Measurements from ENCODE around the gene SPATA31C1.

SPATA31C1 gene

GRCh38 chr9:87883274-87883673 is 34.5 kb upstream of the SPATA31C1 start:
- no peaks in the 10 kb centered on the region for H3K4me1 Mint-ChIP-seq (ENCODE audit: low read depth)
- no peaks in the 10 kb centered on the region for H3K27me3 Mint-ChIP-seq
- no peaks in the 10 kb centered on the region for H3K9me3 Mint-ChIP-seq
- H3K36me3 Mint-ChIP-seq (ENCODE audit: low read depth), result no peaks in the 10 kb centered on the region
- no peak overlapping the region for H3K4me3 Mint-ChIP-seq
- no peak overlapping the region for H3K27ac Mint-ChIP-seq

DNA sequence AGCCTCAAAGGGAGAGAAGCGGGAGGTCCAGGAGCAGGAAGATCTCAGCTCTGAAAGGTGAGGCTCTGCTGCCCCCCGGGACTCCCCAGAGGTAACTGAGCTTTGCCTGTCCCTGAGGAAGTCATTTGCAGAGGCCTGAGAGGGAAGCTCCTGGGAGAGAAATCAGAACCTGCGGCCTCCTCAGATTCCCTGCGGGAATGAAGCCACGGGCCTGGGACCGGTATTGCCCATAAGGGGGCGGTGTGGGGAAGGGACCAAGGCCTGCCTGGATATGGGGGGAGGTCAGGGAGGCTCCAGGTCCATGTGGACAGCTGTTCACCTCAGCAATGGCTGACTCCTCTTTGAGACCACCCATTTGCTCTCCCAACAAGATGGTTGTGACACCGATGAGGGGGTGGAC is 33.8 kb upstream of the SPATA31C1 start:
- no peak overlapping the region for H3K27ac Mint-ChIP-seq

DNA sequence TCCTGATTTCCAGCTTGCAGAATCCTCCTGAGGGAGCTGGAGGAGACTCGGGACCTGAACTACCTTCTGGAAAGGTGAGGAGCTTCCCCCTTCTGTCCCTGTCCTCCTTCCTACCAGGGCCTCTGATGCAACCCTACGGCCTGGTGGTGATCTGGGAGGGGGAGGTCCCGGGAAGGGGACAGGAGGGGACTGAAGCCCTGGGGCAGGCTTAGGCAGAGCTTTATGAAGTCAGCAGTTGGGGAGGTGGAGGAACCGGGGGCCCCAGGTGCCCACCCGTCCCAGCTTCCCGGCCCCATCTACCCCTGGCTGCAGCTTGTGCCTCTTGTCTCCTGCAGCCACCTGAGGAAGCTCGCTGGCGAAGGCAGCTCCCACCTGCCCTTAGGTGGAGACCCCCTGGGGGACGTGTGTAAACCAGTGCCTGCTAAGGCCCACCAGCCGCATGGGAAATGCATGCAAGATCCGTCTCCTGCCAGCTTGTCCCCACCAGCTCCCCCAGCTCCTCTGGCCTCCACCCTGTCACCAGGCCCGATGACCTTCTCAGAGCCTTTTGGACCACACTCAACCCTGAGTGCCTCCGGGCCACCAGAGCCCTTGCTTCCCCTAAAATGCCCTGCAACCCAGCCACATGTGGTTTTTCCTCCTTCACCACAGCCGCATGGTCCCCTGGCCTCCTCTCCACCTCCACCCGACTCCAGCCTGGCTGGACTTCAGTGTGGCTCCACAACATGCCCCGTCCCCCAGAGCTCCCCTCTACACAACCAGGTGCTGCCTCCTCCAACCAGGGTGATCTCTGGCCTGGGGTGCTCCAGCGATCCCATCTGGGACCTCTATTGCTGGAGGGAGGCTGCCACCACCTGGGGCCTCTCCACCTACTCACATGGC is 32.9 kb upstream of the SPATA31C1 start:
- no peaks in the 10 kb centered on the region for H3K4me1 Mint-ChIP-seq (ENCODE audit: low read depth)
- no peak overlapping the region for H3K4me3 Mint-ChIP-seq
- no peaks in the 10 kb centered on the region for H3K36me3 Mint-ChIP-seq (ENCODE audit: low read depth)
- H3K27me3 Mint-ChIP-seq, result no peaks in the 10 kb centered on the region
- H3K9me3 Mint-ChIP-seq, result no peaks in the 10 kb centered on the region
- H3K27ac Mint-ChIP-seq, result no peak overlapping the region

More for the DNA sequence above, 33.8 kb upstream of the SPATA31C1 start:
- Mint-ChIP-seq H3K9me3 (no peaks in the 10 kb centered on the region), H3K4me1 (ENCODE audit: low read depth) (no peaks in the 10 kb centered on the region), H3K27me3 (no peaks in the 10 kb centered on the region), H3K4me3 (no peak overlapping the region), H3K36me3 (ENCODE audit: low read depth) (no peaks in the 10 kb centered on the region)

GRCh38 chr9:87885484-87886189 is 32.1 kb upstream of the SPATA31C1 start:
- Mint-ChIP-seq H3K4me1 (ENCODE audit: low read depth) (no peaks in the 10 kb centered on the region), H3K27me3 (no peaks in the 10 kb centered on the region), H3K9me3 (no peaks in the 10 kb centered on the region), H3K36me3 (ENCODE audit: low read depth) (no peaks in the 10 kb centered on the region), H3K4me3 (no peak overlapping the region), H3K27ac (no peak overlapping the region)

DNA sequence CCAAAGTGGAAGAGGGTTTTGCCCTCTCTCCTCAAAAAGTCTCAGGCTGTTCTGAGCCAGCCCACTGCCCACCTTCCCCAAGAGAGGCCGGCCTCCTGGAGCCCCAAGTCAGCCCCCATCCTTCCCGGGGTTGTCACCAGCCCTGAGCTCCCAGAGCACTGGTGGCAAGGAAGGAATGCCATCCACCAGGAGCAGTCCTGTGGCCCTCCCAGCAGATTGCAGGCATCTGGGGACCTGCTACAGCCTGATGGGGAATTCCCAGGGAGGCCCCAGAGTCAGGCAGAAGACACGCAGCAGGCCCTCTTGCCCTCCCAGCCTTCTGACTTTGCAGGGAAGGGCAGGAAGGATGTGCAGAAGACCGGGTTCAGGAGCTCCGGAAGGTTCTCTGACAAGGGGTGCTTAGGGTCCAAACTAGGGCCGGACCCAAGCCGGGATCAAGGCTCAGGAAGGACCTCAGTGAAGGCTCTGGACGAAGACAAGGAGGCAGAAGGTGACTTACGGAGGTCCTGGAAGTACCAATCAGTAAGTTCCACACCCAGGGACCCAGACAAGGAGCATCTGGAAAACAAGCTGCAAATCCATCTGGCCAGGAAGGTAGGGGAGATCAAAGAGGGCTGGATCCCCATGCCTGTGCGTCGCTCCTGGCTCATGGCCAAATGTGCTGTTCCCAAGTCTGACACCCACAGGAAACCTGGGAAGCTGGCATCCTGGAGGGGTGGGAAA is 31.4 kb upstream of the SPATA31C1 start:
- Mint-ChIP-seq H3K4me3 (no peak overlapping the region), H3K27me3 (no peaks in the 10 kb centered on the region), H3K9me3 (no peaks in the 10 kb centered on the region), H3K27ac (no peak overlapping the region), H3K36me3 (ENCODE audit: low read depth) (no peaks in the 10 kb centered on the region), H3K4me1 (ENCODE audit: low read depth) (no peaks in the 10 kb centered on the region)

- no peaks in the 10 kb centered on the region for H3K9me3 Mint-ChIP-seq
- no peak overlapping the region for H3K27ac Mint-ChIP-seq
- H3K4me3 Mint-ChIP-seq, result no peak overlapping the region
- H3K4me1 Mint-ChIP-seq (ENCODE audit: low read depth), result no peaks in the 10 kb centered on the region
- no peaks in the 10 kb centered on the region for H3K36me3 Mint-ChIP-seq (ENCODE audit: low read depth)
- H3K27me3 Mint-ChIP-seq, result no peaks in the 10 kb centered on the region
These were observed 30.7 kb upstream of the SPATA31C1 start for GRCh38 chr9:87886933-87887505.

GRCh38 chr9:87887661-87888480 is 29.9 kb upstream of the SPATA31C1 start:
- H3K9me3 Mint-ChIP-seq, result no peaks in the 10 kb centered on the region
- H3K27ac Mint-ChIP-seq, result no peak overlapping the region
- no peak overlapping the region for H3K4me3 Mint-ChIP-seq
- no peaks in the 10 kb centered on the region for H3K36me3 Mint-ChIP-seq (ENCODE audit: low read depth)
- H3K4me1 Mint-ChIP-seq (ENCODE audit: low read depth), result no peaks in the 10 kb centered on the region
- peaks cover 3% of the 10 kb centered on the region for H3K27me3 Mint-ChIP-seq

- H3K4me3 Mint-ChIP-seq, result no peak overlapping the region
- peaks cover 3% of the 10 kb centered on the region for H3K27me3 Mint-ChIP-seq
- H3K9me3 Mint-ChIP-seq, result peaks cover 2% of the 10 kb centered on the region
- no peak overlapping the region for H3K27ac Mint-ChIP-seq
- H3K36me3 Mint-ChIP-seq (ENCODE audit: low read depth), result no peaks in the 10 kb centered on the region
- no peaks in the 10 kb centered on the region for H3K4me1 Mint-ChIP-seq (ENCODE audit: low read depth)
These were observed 29.3 kb upstream of the SPATA31C1 start for GRCh38 chr9:87888501-87888900.

DNA sequence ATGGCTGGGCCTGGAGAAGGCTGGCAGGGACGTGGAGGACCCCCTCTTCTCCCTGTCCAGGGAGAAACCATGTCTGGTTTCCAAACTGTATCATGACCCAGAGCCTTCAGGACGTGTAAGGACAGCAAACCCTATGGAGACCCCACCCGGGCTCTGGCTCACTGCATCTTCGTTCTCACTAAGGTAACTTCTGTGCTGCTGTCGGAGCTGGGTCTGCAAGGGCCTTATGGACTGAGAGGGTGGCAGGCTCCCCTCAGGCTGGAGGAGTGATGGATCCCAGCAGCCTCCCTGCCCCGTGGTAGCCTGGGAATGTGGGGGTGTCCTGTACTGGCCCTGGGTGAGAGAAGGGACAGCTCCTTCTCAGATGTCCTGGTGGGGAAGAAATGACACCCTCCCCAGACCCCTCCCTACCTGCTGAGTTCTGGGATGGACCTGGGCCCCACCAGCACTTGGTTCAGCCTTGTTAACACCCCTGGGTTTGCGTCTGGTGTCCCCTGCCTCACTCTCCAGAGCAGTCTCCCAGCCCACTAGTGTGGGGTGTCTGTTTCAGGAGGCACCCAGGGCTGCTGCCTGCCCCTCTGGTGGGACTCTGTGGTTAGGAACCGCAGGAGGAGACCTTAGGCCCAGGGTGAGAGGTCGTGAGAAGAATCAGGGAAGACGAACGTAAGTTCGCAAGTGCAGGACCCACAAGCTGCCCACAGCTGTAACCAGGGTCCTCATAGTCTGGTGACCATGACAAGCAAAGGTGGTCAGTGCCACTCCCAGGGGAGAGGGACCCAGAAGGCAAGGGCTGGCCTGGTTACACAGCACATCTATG is 28.5 kb upstream of the SPATA31C1 start:
- H3K4me3 Mint-ChIP-seq, result no peak overlapping the region
- no peaks in the 10 kb centered on the region for H3K4me1 Mint-ChIP-seq (ENCODE audit: low read depth)

DNA sequence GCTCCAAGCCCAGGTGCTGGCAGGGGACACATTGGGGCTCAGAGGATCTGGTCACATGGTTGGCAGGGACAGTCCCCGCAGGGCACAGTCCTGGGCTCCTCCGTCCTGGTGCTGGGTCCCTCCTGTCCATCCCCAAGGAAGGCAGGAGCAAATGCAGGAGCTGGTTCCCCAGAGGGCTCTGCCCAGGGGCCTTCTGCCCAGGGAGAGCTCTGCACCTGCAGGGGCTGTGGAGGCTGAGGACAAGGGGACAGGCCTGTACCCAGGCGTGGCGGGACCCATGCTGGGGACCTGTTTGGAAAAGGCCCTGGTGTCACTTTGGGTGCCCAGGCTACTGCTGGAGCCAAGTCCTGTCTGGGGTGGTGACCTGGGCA is 27.9 kb upstream of the SPATA31C1 start:
- no peak overlapping the region for H3K27ac Mint-ChIP-seq
- H3K27me3 Mint-ChIP-seq, result peaks cover 13% of the 10 kb centered on the region
- H3K4me1 Mint-ChIP-seq (ENCODE audit: low read depth), result no peaks in the 10 kb centered on the region
- no peaks in the 10 kb centered on the region for H3K36me3 Mint-ChIP-seq (ENCODE audit: low read depth)
- peaks cover 8% of the 10 kb centered on the region for H3K9me3 Mint-ChIP-seq
- no peak overlapping the region for H3K4me3 Mint-ChIP-seq

More for the DNA sequence above, 28.5 kb upstream of the SPATA31C1 start:
- H3K36me3 Mint-ChIP-seq (ENCODE audit: low read depth), result no peaks in the 10 kb centered on the region
- H3K27ac Mint-ChIP-seq, result no peak overlapping the region
- H3K9me3 Mint-ChIP-seq, result peaks cover 8% of the 10 kb centered on the region
- H3K27me3 Mint-ChIP-seq, result peaks cover 11% of the 10 kb centered on the region

- peaks cover 13% of the 10 kb centered on the region for H3K27me3 Mint-ChIP-seq
- H3K4me3 Mint-ChIP-seq, result no peak overlapping the region
- no peaks in the 10 kb centered on the region for H3K36me3 Mint-ChIP-seq (ENCODE audit: low read depth)
These were observed 26.9 kb upstream of the SPATA31C1 start for GRCh38 chr9:87890837-87891236.

DNA sequence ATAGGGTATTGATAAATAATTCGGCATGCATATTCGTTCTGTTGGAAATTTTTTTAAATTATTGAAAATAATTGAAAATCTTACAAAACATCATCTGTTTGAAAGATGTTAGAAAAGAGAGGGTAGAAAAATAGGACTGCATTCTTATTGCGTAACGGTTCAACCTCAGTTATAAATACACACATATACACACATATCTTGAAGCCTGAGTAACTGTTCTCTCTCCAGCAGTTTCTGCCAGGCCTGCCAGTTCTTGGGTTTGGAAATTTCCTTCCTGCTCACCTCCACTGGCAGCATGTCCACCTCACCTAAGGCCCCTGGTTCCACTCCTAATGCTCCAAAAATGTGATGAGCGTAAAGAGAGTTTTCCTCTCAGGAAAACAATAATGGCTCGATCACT is 26.0 kb upstream of the SPATA31C1 start:
- Mint-ChIP-seq H3K4me3 (no peak overlapping the region), H3K9me3 (peaks cover 8% of the 10 kb centered on the region), H3K36me3 (ENCODE audit: low read depth) (no peaks in the 10 kb centered on the region), H3K4me1 (ENCODE audit: low read depth) (no peaks in the 10 kb centered on the region), H3K27ac (no peak overlapping the region), H3K27me3 (peaks cover 13% of the 10 kb centered on the region)

More at GRCh38 chr9:87890837-87891236, 26.9 kb upstream of the SPATA31C1 start:
- peaks cover 8% of the 10 kb centered on the region for H3K9me3 Mint-ChIP-seq
- no peaks in the 10 kb centered on the region for H3K4me1 Mint-ChIP-seq (ENCODE audit: low read depth)
- H3K27ac Mint-ChIP-seq, result no peak overlapping the region

DNA sequence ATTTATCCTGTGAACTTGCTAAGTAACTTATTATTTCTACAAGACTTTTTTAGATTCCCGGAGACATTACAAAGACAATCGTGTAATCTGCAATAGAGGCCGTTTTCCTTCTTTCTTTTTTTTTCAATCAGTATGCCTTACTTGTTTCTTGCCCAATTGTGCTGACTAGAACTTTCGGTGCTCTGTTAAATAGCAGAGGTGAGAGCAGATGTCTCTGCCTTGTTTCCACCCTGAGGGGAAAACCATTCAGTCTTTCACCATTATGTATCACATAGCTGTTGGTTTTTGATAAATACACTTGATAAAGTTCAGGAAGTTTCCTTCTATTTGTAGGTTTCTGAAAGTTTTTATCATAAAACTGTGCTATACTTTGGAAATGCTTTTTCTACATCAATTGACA is 24.8 kb upstream of the SPATA31C1 start:
- Mint-ChIP-seq H3K27me3 (peaks cover 17% of the 10 kb centered on the region), H3K4me3 (no peak overlapping the region), H3K4me1 (ENCODE audit: low read depth) (no peaks in the 10 kb centered on the region), H3K36me3 (ENCODE audit: low read depth) (no peaks in the 10 kb centered on the region), H3K9me3 (peaks cover 8% of the 10 kb centered on the region), H3K27ac (no peak overlapping the region)

Measured in stimulated activated naive CD8-positive, alpha-beta T cell treated with anti-CD3 and anti-CD28 coated beads, Interleukin-15, Interleukin-2, amounts not matched to agents 100 ng/mL and 50 ng/mL, for 24 hours (primary cell).